HepG2 (cell line): ENCODE measurements around the gene SHBG.

ENCODE experiments used
- CTCF ChIP-seq: sonication (generic); formaldehyde crosslinking; IDR thresholded peaks from 2 replicates; pipeline ENCODE4 v1.5.0; 2020; ENCODE audit warnings: mild to moderate bottlenecking, missing genetic modification reagents, moderate library complexity
- E2F5 ChIP-seq: sonication (generic); formaldehyde crosslinking; conservative IDR thresholded peaks from 2 replicates; pipeline ENCODE4 v1.4.0; 2020; ENCODE audit warnings: missing genetic modification reagents
- IRF2 ChIP-seq: IDR thresholded peaks from 2 replicates; pipeline ENCODE4 v1.6.1; 2018; ENCODE audit warnings: missing genetic modification reagents, missing compliant biosample characterization
- PAF1 ChIP-seq: IDR thresholded peaks from 2 replicates; pipeline ENCODE4 v1.6.1; 2016; ENCODE audit warnings: missing genetic modification reagents, missing compliant biosample characterization
- PREB ChIP-seq: sonication (generic); formaldehyde crosslinking; IDR thresholded peaks from 2 replicates; pipeline ENCODE4 v1.4.0; 2020; ENCODE audit warnings: missing genetic modification reagents
- YEATS4 ChIP-seq: sonication (generic); formaldehyde crosslinking; IDR thresholded peaks from 2 replicates; pipeline ENCODE4 v1.4.0; 2020; ENCODE audit warnings: missing genetic modification reagents, borderline replicate concordance
- ZNF773 ChIP-seq: sonication (generic); formaldehyde crosslinking; IDR thresholded peaks from 2 replicates; pipeline ENCODE4 v1.4.0; 2020; ENCODE audit warnings: missing genetic modification reagents, borderline replicate concordance
- ZNF776 ChIP-seq: sonication (generic); formaldehyde crosslinking; IDR thresholded peaks from 2 replicates; pipeline ENCODE4 v1.4.0; 2020; ENCODE audit warnings: mild to moderate bottlenecking, missing genetic modification reagents

- TF ChIP-seq CTCF (CRISPR knock-in tag) (peak; percentile 83), IRF2 (CRISPR knock-in tag) (no peak), E2F5 (no peak), PREB (CRISPR knock-in tag) (no peak), ZNF776 (CRISPR knock-in tag) (no peak), ZNF773 (no peak), YEATS4 (CRISPR knock-in tag) (no peak), PAF1 (CRISPR knock-in tag) (no peak)
Measured at GRCh38 chr17:7634384-7634783, 4.4 kb downstream of the SHBG start.
